Stimulated activated naive CD8-positive, alpha-beta T cell treated with anti-CD3 and anti-CD28 coated beads, Interleukin-15, amount 100 ng/mL, for 72 hours (primary cell): ENCODE data around the gene COX14.

ENCODE experiments used
- ATAC-seq: fragments of 150-1000 bp; cut with Tn5 transposase; 2 replicates; pipeline ENCODE4 v1.10.0; 2021; ENCODE audit warnings: mild to moderate bottlenecking, moderate library complexity
- DNase-seq, 2 donors: peaks; one replicate each; pipeline ENCODE4 v3.0.0; 2021 to 2022
- H3K27ac Mint-ChIP-seq, 2 donors: one replicate each; pipeline ENCODE4 v1.8.0; 2022; ENCODE audit warnings: mild to moderate bottlenecking in 2 of 2, mixed read lengths in 2 of 2, moderate library complexity in 2 of 2
- H3K27me3 Mint-ChIP-seq: one replicate; pipeline ENCODE4 v1.8.0; 2022; ENCODE audit warnings: mixed read lengths
- H3K4me1 Mint-ChIP-seq: one replicate; pipeline ENCODE4 v1.8.0; 2022; ENCODE audit warnings: mild to moderate bottlenecking, mixed read lengths
- H3K4me3 Mint-ChIP-seq, 2 donors: one replicate each; pipeline ENCODE4 v1.8.0; 2022; ENCODE audit warnings: mild to moderate bottlenecking in 2 of 2, mixed read lengths in 2 of 2, moderate library complexity in 1 of 2
- H3K9me3 Mint-ChIP-seq, 2 donors: one replicate each; pipeline ENCODE4 v1.8.0; 2022; ENCODE audit warnings: mixed read lengths in 2 of 2

COX14 gene

DNA sequence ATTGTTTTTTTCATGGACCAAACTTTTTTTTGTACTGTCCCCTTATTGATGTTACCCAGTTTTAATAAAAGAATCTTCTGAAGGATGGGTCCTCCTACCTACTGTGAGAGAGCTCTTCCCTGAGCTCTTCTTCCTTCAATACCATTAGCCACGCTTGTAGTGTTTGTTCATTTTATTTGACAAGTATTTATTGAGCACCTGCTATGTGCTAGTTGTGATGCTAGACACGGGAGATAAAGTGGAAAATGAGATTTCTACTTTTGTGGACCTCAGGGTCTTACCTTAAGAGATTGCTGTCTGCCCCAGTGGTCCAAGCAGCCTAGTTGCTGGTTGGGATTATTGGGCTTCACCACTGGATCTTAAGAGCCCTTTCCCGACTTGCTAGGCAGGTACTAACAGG, 11.5 kb upstream of the COX14 start:
- no peak overlapping the region for H3K27ac Mint-ChIP-seq

DNA sequence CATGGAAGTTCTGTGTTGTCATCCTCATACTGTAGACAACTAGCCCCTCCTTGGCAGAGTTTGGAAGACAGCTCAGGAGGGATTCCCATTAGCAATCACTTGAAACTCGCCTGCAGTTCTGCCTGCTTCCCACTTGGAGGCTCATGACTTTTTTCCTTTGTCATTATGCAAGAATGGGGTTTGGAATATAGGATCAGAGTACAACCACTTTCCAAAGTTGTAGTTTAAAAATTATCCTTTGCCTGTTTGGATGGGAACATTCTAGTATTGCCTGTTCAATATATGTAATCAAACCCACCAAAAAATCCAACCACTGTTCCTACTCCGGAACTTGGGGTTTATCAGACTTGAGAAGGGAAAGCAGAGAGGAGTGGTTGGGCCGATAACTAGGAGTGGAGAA, 10.4 kb upstream of the COX14 start:
- peaks cover 18% of the 10 kb centered on the region for H3K4me1 Mint-ChIP-seq
- peaks cover 8% of the 10 kb centered on the region for H3K27me3 Mint-ChIP-seq
- DNase-seq: no peak
- H3K27ac Mint-ChIP-seq: no peak overlapping the region
- ATAC-seq: no peak
- H3K4me3 Mint-ChIP-seq: no peak overlapping the region
- H3K9me3 Mint-ChIP-seq: no peaks in the 10 kb centered on the region

More for the DNA sequence above, 11.5 kb upstream of the COX14 start:
- peaks cover 18% of the 10 kb centered on the region for H3K4me1 Mint-ChIP-seq
- peaks cover 8% of the 10 kb centered on the region for H3K27me3 Mint-ChIP-seq
- no peaks in the 10 kb centered on the region for H3K9me3 Mint-ChIP-seq
- no peak overlapping the region for H3K4me3 Mint-ChIP-seq
- ATAC-seq (no peak), DNase-seq (no peak)

DNA sequence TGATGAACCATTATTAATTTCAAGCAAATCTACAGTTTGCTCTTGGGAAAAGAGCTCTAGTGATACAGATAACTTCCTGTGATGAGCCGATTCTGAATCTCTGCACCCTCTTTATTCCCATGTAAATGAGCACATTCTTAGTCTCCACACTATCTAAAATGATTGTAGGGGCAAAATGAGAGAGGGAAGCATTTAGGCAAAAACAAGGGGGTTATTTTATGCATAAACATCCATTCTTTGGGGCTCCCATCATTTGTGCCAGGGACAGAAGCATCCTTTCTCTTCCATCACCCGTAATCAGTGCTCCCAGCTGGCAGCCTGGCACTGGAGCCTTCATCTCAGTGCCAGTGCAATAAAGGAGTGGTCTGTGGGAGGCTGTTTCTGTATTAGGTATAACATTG, 9.9 kb upstream of the COX14 start:
- Mint-ChIP-seq H3K27ac (no peak overlapping the region), H3K4me1 (peaks cover 18% of the 10 kb centered on the region), H3K27me3 (peaks cover 8% of the 10 kb centered on the region), H3K9me3 (no peaks in the 10 kb centered on the region), H3K4me3 (no peak overlapping the region)
- ATAC-seq: no peak
- DNase-seq: no peak

DNA sequence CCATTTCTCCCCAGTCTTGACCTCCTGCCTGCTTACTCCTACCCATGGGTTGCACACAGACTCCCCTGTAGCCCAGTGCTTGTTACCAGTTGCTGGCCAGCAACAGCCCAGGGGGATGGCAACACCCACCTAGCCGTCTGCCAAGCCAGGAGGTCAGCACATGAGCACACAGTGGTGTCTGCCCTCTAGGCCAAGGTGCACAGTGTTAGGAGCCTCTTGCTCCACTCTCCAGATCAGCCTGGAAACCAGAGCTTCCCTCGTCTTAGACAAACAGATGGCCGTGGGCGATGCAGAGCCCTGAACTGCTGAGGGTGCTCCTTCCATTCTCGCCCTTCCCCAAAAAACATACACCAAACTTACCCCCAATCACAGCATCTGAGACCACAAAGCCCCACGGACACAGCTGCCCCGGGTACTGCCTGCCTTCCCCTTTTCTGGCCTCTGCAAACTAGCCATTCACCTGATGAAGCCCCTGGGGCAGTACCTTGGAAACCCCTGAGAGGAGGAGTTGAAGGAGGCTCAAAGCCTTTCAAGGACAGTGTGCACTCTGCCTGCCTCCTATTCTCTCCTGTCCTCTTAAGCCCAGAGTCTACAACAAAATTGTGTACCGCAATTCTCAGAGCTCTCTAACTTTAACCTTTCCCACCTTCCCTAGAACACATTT, 9.3 kb upstream of the COX14 start:
- ATAC-seq (no peak), DNase-seq (no peak)
- H3K27me3 Mint-ChIP-seq: peaks cover 8% of the 10 kb centered on the region
- no peak overlapping the region for H3K4me3 Mint-ChIP-seq
- no peaks in the 10 kb centered on the region for H3K9me3 Mint-ChIP-seq
- H3K4me1 Mint-ChIP-seq: peaks cover 18% of the 10 kb centered on the region
- H3K27ac Mint-ChIP-seq: no peak overlapping the region

DNA sequence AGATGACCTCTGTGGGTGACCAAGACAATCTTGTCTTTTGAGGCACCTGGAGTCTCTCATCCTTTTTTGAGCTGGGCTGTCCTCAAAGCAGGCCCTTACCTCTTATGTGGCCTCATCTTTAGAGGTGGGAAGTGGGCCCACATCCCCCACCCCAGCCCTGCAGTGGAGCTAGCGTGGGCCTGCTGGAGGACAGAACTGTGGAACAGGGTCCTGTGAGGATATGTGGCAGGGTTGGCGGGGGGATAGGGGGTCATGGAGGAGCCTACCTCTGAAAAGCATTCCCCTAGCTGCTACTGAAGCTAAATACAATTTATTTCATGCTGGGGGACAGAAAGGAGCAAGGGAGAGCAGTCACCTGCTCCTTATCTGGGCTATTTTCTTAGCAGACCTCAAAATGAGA, 8.7 kb upstream of the COX14 start:
- Mint-ChIP-seq H3K9me3 (no peaks in the 10 kb centered on the region), H3K27me3 (peaks cover 8% of the 10 kb centered on the region), H3K4me1 (peaks cover 18% of the 10 kb centered on the region), H3K4me3 (no peak overlapping the region), H3K27ac (no peak overlapping the region)
- DNase-seq (no peak), ATAC-seq (no peak)

DNA sequence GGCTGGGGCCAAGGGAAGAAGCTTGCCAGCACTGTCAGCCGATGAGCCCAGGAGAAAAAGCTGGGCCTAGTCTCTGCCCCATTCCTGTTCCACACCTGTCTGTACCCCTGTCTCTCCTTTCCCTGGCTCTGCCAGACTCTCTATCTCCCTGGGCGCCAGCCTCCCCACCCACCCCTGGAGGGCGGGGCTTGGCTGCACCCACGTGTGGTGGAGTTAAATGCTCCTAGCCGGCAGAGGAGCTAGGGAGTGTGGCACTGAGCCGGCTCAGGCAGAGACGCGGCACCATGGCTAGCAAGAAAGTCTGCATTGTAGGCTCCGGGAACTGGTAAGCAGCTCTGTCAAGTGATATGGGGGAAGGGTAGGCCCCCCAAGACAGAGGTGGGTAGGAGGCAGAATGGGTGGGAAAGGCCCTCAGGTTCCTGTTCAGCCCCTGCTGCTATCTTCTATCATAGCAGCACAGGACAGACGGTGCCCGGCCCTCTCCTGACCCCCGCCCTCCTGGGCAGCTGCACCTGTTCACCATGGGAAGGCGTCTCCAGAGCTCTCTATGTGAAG, 8.2 kb upstream of the COX14 start, which contains the start of gene GPD1:
Gene GPD1 (plus strand): TSS at position 242 of the 555 bp plus-strand sequence. CDS start 43 bp downstream, at position 285.
- H3K27me3 Mint-ChIP-seq: peaks cover 8% of the 10 kb centered on the region
- no peaks in the 10 kb centered on the region for H3K9me3 Mint-ChIP-seq
- peak within 1 kb of the TSS in 1 of 2 donors; percentile 31 for H3K27ac Mint-ChIP-seq
- ATAC-seq (peak; percentile 54), DNase-seq (no peak)
- no peak within 1 kb of the TSS for H3K4me3 Mint-ChIP-seq
- H3K4me1 Mint-ChIP-seq: peaks cover 18% of the 10 kb centered on the region

DNA sequence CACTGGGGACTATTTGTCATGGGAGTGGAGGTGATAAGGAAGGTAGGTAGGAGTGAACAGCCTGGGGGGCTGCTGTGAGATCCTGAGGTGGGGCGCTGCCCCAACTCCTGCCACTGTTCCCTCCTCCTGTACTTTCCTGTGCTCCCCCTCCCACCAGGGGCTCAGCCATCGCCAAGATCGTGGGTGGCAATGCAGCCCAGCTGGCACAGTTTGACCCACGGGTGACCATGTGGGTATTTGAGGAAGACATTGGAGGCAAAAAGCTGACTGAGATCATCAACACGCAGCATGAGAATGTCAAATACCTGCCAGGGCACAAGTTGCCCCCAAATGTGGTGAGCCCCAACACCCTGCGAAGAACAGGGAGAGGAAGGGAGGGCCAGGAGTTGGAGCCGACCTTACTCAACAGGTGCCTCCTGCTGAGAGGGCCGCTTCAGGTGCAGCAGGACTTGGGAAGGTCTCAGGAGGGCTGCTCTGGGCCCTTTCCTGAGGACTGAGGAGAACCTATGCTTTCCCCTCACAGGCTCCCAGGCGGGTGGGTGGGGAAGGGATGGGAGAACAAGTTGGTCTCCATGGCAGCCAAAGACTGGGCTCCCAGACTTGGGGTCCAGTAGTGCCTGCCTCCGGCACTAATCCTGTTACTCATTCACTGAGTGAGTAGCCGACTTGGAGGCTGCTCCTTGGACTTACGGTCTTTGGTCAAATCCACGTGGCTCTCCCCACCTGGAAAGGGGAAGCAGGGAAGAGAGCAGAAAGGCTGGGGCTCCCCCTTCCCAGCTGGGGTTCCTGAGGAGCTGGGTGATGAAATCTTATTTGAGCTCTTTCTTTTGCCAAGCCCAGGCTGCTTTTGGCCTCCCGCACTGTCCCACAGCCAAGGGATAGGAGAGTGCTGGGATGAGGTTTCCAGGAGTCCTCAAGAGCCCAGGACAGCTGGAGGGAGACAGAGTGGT, 7.3 kb upstream of the COX14 start:
- DNase-seq (no peak), ATAC-seq (no peak)
- peaks cover 8% of the 10 kb centered on the region for H3K27me3 Mint-ChIP-seq
- H3K9me3 Mint-ChIP-seq: no peaks in the 10 kb centered on the region
- peaks cover 25% of the 10 kb centered on the region for H3K4me1 Mint-ChIP-seq
- H3K27ac Mint-ChIP-seq: no peak overlapping the region
- no peak overlapping the region for H3K4me3 Mint-ChIP-seq

DNA sequence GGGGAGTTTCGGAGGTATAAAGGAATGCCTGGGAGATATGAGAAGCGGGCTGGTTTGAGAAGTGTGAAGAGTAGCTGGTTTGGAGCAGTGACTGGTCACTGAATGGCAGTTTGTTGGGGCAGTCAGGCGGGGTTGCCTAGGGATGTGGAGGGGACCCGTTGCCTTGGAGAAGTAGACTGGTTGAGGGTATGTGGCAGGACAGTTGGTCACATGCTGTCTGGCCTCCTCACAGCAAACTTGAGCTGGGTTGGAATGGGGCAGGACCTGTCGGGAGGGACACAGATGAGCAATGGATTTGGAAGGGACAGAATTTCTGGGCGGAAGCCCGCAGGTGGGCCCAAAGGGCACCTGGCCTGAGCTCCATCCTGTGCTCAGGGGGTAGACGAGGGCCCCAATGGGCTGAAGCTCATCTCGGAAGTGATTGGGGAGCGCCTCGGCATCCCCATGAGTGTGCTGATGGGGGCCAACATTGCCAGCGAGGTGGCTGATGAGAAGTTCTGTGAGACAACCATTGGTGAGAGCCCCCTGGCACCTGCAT, 6.1 kb upstream of the COX14 start:
- Mint-ChIP-seq H3K27ac (peak overlapping the region in 1 of 2 donors; percentile 71), H3K27me3 (peaks cover 8% of the 10 kb centered on the region), H3K9me3 (no peaks in the 10 kb centered on the region), H3K4me1 (peaks cover 36% of the 10 kb centered on the region), H3K4me3 (no peak overlapping the region)
- ATAC-seq (no peak), DNase-seq (no peak)

DNA sequence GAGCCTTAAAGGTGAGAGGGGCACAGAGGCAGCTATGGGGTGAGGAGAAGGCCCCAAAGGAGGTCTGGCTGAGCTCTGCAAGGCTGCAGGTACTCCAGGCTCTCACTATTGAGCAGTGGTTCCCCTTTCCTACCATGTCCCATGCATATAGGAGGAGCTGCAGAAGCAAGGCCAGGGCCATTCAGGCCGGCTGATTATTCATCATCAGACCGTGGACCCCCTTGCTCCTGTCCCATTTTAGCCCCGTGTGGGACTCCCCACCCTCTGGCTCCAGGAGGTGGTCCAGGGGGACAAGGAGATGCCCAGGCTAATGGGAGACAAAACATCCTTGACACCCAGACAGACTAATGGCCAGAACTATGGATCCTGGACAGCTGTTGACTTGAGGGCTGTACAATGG, 5.1 kb upstream of the COX14 start:
- peaks cover 8% of the 10 kb centered on the region for H3K27me3 Mint-ChIP-seq
- no peak overlapping the region for H3K27ac Mint-ChIP-seq
- H3K4me1 Mint-ChIP-seq: peaks cover 43% of the 10 kb centered on the region

DNA sequence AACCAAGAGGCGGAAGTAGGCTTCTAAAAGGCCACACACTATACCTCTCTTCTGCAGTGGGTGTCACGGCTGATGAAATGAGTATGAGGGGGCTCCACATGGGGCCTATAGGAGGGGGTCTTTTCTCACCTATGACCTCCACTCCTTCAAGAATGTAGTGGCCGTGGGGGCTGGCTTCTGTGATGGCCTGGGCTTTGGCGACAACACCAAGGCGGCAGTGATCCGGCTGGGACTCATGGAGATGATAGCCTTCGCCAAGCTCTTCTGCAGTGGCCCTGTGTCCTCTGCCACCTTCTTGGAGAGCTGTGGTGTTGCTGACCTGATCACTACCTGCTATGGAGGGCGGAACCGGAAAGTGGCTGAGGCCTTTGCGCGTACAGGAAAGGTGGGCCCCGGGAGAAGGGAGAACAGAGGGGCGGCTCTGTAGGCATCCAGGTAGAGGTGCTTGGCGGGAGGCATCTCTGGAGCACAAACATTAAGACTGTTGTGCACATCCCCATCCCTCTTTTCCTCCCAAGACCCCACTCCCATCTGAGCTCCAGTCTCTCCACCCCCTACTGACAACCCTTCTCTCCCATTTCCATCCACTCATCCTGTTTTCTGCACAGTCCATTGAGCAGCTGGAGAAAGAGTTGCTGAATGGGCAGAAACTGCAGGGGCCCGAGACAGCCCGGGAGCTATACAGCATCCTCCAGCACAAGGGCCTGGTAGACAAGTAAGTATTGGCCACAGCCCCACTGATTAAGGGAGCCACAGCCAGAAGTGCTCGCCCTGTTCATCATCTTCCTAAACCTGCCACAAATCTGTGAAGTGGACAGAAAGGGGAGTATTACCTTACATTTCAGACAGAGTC, 4.4 kb upstream of the COX14 start:
- Mint-ChIP-seq H3K9me3 (no peaks in the 10 kb centered on the region), H3K27me3 (peaks cover 8% of the 10 kb centered on the region), H3K4me3 (no peak overlapping the region), H3K27ac (no peak overlapping the region), H3K4me1 (peaks cover 42% of the 10 kb centered on the region)
- no peak for DNase-seq
- ATAC-seq: no peak

More for the DNA sequence above, 5.1 kb upstream of the COX14 start:
- Mint-ChIP-seq H3K4me3 (no peak overlapping the region), H3K9me3 (no peaks in the 10 kb centered on the region)
- ATAC-seq: no peak
- DNase-seq: no peak

DNA sequence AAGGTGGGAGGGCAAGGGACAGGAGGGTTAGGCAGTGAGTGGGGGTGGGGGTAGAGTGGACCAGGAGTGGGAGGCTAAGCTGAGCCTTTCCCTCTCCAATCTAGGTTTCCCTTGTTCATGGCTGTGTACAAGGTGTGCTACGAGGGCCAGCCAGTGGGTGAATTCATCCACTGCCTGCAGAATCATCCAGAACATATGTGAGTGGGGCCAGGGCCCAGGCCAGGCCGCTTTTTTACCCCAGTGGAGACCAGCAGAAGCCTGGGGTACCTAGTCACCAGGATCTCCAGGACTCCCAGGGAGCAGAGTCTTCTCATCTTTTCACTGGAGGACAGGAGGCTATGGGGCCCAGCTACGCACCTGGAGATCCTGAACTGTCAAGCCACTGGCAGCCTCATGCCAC, 2.7 kb upstream of the COX14 start:
- ATAC-seq: no peak
- Mint-ChIP-seq H3K4me3 (no peak overlapping the region), H3K27ac (no peak overlapping the region), H3K27me3 (peaks cover 3% of the 10 kb centered on the region), H3K4me1 (peaks cover 39% of the 10 kb centered on the region), H3K9me3 (no peaks in the 10 kb centered on the region)
- DNase-seq: no peak

DNA sequence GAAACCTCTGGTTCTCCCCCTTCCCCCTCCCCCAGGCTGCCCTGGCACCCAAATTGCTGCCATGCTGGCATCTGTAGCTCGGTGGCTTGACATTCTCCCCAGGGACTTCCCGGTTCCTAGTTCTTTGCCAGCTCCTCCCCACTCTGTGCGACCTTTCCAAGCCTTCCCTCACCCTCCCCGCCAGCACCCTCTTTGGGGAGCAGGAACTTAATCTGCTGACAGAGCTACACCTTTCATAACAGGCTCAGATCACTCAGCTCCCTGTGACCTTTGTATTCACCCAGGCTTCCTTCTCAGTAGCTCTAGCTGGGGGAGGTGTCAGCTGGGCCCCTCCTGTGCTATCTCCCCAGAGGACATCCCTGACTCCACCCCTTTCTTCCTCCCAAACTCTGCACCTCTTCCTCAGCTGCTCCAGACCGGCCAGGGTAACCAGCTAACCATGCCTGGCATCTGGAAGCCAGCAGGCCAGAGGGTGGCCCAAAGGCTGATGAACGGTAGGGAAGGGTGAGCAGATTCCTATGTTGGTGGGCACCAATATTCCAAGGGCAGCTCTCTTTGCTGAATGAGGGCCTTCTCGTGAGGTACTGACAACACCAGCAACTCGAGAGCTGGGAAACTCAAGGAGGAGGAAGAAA, 1.8 kb upstream of the COX14 start:
- H3K27ac Mint-ChIP-seq: peak overlapping the region in 1 of 2 donors; percentile 75
- DNase-seq (no peak), ATAC-seq (no peak)
- peaks cover 44% of the 10 kb centered on the region for H3K4me1 Mint-ChIP-seq
- no peaks in the 10 kb centered on the region for H3K9me3 Mint-ChIP-seq
- no peaks in the 10 kb centered on the region for H3K27me3 Mint-ChIP-seq
- peak overlapping the region in 1 of 2 donors; percentile 70 for H3K4me3 Mint-ChIP-seq

DNA sequence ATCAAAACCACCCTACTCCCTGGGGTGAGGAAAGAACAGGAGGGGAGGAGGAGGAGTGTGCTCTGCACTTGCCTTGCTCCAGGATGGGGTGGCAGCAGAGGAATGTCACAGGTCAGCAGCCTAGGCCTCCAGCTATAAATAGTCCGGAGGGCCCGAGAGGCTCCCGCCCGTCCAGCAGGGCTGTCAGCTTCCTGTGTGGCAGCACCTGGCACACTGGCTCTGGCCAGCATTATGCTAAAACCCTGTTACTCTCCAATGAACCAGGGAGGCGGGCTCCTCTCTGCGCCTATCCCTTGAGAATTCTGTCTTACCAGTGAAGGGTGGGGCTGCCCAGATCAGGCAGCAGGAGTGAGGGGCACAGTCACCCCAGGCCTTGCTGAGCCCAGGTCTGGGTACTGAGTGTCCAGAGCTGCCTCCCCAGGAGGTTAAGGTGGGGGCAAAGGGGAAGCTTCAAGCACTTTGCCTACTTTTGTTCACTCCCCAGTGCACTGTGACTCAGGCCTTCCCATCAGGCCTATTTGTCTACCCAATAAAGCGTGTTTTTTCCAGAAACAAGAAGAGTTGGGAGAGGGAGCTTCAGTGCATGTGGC, 1.2 kb upstream of the COX14 start:
- Mint-ChIP-seq H3K9me3 (no peaks in the 10 kb centered on the region), H3K27me3 (no peaks in the 10 kb centered on the region), H3K27ac (peak overlapping the region; percentile 91 to 96), H3K4me3 (peak overlapping the region; percentile 98 to 99), H3K4me1 (peaks cover 51% of the 10 kb centered on the region)
- no peak for ATAC-seq
- peak in 1 of 2 donors; percentile 24 for DNase-seq

DNA sequence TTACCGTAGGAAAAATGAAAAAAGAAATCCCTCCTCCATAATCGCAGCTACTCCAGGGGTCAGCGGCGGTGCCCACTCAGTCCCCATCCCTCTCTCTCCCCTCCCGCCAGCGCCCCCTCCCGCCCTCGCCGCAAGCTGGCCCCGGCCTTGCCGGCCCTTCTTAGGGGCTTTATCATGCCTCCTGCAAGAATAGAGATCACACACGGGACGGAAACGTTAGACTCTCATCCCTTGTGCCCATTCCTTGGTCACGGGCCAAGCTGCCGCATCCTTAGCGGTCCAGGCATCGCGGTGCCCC, 692 bp upstream of the COX14 start:
- no peak for ATAC-seq
- H3K27me3 Mint-ChIP-seq: no peaks in the 10 kb centered on the region
- H3K4me3 Mint-ChIP-seq: peak overlapping the region; percentile 98 to 99
- no peak for DNase-seq
- H3K9me3 Mint-ChIP-seq: no peaks in the 10 kb centered on the region
- peak overlapping the region; percentile 91 to 96 for H3K27ac Mint-ChIP-seq
- H3K4me1 Mint-ChIP-seq: peaks cover 56% of the 10 kb centered on the region
